NCI-H1092 treated with DMSO at 0.1 percent for 48 hours (cell line): ENCODE results near the gene PRCC.

Experiments used
- DNase-seq: peaks from one replicate; lab custom pipeline; 2025; lab: John Stamatoyannopoulos, UW

Gene PRCC, protein sequence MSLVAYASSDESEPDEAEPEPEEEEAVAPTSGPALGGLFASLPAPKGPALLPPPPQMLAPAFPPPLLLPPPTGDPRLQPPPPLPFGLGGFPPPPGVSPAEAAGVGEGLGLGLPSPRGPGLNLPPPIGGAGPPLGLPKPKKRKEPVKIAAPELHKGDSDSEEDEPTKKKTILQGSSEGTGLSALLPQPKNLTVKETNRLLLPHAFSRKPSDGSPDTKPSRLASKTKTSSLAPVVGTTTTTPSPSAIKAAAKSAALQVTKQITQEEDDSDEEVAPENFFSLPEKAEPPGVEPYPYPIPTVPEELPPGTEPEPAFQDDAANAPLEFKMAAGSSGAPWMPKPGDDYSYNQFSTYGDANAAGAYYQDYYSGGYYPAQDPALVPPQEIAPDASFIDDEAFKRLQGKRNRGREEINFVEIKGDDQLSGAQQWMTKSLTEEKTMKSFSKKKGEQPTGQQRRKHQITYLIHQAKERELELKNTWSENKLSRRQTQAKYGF

DNA sequence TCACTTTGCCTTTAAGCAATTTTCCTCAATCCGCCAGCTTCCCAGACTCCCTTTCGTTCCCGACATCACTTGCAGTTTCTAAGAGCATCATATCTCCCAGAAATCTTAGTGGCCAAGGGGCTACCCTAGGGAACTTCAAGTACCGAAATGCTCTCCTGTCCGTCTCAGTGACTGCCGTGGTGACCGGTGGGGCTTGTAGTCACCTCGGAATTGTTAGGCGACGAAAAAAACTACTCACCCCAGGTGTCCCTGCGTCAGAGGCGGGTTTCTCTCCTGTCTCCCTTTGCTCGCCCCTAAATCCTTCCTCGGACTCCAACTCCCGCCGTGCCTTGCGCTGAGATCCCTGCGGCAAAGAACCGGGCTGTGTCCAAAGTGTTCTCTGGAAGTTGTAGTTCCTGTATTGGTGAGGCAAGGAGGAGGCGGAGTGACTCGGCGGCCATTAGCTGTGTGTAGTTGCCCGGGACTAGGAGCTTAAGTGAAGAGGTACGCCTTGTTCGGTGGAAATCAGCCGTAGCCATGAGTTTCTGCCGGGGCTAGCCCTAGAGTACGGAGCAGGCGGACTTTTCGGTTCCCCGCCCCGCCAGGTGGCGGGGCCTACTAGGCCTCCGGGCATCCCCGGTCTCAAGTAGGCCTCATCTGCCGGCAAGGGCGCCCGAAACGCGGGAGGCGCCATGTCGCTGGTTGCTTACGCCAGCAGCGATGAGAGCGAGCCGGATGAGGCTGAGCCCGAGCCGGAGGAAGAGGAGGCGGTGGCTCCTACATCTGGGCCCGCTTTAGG lies at the start of gene PRCC:
Gene PRCC, plus strand, starts transcription at position 435 of the 778 bp plus-strand sequence. Its CDS starts 237 bp downstream, at position 672.
- peak; percentile 100 for DNase-seq

DNA sequence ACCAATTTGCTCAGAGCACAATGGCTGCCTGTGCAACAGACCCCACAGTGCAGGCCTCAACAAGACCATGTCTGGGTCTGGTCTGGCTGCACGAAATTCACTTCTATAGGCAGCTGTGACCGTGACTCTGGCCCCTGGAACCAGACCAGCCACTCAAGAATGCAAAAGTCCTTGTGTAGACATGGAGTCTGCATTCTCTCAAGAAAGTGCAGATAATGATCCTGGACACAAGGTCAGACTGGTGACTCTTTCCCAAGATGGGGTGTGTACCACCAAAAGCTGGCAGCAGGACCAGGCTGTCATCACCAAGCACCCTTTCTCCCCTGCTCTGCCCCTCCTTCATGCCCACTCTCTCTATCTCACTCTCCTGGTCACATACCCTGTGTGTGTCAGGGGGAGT lies 46.2 kb upstream of the PRCC start:
- no peak for DNase-seq

DNA sequence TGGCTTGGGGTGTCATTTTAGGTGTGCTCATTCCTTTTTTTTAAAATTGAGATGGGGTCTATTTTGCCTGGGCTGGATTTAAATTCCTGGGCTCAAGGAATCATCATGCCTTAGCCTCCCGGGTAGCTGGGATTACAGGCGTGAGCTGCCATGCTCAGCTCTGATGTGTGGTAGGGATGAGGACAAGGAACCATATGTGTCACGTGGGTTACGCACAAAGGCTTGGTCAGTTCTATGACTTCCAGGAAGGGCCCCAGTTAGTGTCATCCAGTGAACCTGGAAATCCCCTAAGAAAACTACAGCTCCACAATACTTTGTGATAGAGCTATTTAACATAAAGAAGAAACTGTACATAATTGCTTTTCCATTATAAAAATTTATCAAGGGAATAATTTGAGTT lies 45.8 kb upstream of the PRCC start:
- DNase-seq, result no peak

DNA sequence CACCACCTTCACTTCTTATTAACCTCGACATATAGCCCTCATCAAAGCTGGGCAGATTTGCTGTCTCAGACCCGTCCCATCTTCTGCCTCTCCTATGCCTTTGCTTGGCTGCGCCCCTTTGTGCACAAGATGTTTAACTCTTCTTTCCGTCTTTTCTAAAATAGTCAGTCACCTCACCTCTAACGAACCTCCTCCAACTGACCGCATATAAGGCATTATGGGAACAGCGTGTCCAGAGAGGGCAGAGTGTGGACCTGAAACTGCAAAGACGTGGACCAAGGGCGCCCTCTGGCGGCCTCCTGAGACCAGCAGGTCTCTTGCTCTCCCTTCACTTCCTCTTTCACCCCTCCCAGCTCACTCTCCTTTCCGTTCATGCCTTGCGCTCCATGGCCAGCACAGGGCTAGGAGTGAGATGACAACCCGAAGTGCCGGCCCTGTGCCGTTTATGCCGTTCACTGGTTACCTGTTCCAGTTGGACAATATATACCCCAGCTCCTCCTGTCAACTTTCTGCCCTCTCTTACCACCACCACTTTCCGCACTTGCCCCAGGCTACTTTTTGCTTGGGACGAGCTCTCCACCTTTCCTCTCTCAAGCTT lies 41.6 kb upstream of the PRCC start:
- peak; percentile 86 for DNase-seq

DNA sequence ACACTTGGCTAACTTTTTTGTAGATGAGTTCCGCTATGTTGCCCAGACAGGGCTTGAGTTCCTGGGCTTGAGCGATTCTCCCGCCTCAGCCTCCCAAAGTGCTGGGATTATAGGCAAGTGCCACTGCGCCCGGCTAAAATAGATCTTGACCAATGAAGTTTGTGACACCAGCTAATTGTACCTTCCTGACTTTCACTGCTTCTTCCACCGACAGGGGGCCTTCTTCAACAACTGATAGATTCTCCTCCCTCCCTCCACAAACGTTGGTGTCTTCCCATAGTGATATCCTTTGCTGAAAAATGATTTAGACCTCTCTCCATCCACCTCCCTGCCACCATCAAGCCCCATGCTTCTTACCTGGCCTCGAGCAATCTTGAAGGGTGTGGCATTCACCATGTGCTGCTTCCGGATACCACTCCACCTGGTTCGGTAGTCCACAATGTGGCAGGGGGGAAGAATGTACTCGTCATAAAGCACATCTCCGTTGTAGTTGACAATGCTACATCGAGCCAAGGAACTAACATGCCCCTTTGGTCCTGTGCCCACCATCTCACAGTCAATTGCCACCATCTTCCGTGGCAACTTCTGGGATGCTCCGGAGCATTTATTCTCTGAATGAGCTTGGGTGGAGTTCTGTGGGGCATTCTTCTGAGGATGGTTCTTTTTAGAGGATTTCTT lies 40.6 kb upstream of the PRCC start:
- DNase-seq, result peak; percentile 17

DNA sequence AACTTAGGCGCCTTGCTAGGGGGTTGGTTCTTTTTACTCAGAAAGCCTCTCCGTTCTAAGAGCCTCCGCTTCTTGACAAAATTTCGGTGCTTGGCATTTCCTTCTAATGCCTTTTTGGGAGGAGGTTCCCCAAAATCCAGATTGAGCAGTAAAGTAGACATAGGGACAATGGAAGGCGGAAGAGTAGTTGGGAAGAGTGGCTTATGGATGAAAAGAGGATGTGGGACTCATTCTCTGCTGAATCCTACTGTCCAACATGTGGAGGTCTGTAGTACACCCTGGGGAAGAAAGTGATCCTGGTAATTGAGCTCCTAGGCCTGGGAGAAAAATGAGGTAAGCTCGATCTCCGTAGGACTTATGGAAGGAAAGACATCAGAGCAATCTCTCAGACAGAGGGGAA lies 39.8 kb upstream of the PRCC start:
- DNase-seq, result no peak

DNA sequence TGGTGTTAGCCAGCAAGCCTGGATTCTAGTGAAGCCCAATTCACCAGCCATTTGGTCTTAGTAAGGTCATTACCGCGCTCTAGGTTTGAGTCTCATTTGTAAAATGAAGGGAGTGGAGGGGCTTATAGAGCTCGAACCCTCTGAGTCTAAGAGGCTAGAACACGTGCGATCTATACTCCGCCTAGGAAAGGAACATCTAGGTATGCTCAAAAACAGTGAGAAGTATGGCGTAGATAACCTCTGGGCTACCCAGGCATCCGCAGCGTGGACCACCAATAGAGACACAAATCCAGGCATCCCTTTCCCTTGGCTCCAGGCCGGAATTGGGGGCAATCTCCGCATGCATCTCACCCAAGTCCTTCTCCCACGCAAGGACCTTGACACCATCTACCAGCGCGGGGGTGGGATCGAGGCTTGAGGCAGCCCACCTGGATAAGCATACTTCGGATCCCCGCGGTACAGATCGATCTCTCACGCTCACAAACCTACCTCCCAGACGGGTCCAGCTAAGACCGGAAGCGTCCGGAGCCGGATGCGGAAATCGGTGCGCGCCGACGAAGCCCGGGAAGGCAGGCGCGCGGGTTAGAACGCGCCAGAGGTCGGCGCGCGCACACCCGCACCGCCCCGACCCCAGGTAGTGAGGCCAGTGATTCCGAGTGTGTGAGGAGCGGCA lies 39.3 kb upstream of the PRCC start, which contains the start of gene METTL25B:
Gene METTL25B, plus strand, starts transcription at position 544 of the 673 bp plus-strand sequence. CDS start 636 bp downstream, outside the sequence.
- peak; percentile 87 for DNase-seq

DNA sequence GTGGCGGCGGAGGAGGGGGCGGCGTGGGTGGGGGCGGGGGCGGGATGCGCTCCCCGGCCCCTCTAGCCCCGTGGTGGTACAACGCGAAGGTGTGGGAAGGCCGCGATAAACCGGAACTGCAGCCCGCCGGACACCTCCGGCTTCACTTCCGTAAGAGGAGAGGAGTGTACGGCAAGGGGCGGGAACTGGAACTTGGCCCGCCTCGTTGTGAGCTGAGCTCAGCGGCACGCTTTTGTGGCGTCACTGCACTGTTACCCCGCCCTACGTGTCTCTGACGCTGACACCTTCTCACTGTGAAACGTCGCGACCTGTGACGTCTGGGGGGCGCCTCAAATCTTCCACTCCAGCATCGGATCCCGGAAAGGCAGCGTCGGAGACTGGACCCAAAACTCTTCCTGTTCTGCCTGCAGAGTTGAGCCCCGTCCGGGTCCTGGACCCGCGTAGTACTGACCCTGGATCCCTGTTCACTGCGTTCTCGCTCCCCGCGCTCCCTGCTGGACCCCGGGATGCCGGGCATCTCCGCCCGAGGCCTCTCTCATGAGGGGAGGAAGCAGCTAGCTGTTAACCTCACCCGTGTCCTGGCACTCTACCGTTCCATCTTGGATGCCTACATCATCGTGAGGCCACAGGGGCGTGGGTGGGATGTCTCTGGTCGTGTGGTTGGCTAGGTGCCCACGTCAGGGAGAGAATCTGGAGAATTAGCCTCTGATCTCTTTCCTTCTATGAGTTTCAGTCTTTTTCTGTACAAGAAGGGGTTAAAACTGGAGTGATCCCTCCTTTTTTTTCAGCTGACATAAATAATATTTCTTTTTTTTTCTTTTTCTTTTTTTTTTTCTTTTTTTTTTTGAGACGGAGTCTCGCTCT lies 38.5 kb upstream of the PRCC start, which contains the start of gene ISG20L2:
Gene ISG20L2, minus strand, starts transcription at position 168 of the 864 bp plus-strand sequence. CDS start 1,114 bp downstream, outside the sequence.
- peak; percentile 98 for DNase-seq

DNA sequence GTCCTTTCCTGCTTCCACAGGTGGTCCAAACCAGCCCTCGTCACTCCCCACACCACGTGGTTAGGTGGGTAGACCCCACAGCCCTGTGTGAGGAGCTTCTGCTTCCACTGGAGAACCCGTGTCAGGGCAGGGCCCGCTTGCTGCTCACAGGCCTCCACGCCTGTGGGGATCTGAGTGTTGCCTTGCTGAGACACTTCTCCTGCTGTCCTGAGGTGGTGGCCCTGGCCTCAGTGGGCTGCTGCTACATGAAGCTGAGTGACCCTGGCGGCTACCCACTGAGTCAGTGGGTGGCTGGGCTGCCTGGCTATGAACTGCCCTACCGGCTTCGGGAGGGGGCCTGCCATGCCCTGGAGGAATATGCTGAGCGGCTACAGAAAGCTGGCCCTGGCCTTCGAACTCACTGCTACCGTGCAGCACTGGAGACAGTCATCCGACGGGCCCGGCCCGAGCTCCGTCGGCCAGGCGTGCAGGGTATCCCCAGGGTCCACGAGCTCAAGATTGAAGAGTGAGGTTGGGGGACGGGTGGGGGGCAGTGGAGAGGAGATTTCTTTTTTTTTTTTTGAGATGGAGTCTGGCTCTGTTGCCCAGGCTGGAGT lies 33.2 kb upstream of the PRCC start:
- no peak for DNase-seq

DNA sequence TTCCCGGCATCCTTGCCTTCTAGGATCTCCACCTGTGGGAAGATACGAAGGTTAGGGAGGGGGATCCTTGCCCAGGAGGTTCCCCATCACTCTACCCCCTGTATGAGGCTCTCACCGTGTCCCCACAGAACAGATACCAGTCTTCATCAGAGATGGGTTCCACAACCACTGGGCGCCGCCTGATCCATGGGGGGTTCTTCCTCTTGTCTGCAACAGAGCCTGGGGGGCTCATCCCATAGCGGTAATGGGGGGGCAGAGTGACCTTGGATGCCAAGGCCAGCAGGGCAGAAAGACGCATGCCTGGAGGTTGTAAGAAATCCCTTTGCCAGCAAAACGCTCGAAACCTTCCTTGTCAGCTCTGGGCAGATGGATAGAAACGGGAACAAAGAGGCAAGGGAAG lies 28.9 kb upstream of the PRCC start:
- no peak for DNase-seq

DNA sequence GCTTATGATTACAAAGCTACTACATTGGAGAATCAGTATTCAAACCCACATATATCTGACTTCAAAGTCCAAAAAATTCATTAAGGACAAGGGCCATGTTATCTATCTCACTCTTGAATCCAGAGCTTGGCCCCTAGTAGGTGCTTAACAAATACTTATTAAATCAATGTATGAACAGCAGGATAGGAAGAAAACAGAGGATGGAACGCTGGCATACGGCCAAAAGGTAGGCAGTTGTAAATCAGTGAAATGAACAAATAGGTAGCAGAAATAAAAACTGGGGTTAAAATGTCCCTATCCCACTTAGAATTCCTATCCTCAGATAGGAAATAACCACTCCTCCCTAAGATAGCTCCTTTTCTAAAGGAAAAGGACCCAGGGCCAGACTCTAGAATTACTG lies 28.4 kb upstream of the PRCC start:
- DNase-seq, result no peak

DNA sequence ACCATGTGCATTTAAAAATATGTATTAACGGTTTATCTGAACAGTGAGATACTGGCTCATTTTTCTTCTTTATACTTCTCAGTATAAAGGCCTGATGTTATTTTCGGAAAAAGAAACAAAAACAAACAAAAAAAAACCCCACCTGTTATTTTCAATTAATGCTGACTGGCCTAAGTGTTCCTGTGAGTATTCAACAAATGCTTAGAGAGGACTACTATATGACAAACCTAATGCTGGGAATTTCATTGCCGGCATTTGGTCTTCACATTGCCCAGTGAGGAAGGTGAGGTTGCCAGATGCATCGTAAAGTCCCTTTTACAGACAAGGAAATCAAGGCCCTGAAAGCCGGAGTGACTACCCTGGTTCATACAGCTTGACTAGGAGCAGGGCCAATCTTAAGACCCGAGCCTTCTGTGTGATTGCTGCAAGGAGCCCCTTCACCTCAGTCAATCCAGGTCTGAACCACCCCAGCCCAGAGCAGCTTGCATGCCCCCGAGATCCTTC lies 27.0 kb upstream of the PRCC start:
- DNase-seq, result no peak

DNA sequence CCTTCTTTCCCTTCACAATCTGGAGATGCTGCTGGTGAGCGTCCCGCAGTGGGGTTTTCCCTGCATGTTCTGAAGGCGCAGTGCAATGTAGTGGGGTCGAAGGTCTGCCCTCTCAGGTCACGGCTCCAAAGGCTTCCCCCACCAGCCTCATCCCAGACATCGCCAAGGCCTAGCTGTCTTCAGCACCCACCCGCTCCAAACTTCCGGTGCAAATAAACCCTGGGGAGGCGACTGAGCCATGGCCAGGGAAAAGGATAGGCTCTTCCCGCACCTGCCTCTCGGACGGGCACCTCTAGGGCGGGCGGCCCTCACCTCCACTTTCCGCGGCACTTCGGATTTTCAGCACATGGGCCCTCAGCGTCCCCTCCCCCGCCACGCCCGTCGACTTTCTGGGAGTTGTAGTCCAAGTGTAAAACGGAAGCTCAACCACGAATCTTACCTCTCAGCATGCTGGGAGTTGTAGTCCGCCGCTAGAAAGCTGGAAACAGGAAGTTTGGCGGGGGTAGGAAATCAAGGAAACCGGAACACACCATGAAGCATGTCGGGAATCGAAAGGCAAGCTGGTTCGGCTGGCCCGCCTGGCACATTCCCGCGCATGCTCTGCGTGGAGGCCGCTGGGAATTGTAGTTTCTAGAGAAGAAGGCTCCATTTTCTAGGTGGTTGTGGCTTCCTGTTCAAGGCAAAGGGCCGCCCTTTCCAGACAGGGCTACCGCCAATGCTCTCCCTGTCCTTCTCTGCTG lies 26.4 kb upstream of the PRCC start, which contains the start of gene MRPL24:
Gene MRPL24, minus strand, starts transcription at position 348 of the 740 bp plus-strand sequence. CDS start 2,384 bp downstream, outside the sequence.
- peak; percentile 100 for DNase-seq

DNA sequence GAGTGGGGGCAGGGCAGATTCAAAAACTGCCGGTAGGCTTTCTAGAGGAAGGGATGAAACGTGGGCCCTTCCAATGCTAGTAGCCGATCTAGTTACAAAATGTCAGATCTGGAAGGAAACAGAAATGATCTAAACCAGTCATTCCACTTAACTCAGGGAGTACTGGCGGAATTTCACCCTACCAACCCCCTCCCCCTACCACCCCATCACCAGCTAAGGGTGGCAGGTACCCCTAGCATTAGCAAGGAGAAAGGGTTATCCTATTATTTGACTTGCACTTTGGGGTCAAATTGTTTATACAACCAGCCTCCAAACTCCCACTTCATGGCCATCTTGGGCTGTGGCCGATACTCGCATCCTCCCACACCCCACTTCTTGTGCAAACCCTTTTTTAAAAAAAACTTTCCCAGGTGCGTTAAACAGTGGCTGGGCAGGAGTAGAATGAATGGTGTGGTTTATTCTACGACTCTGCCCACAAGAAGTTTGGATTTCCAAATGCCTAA lies 25.8 kb upstream of the PRCC start:
- no peak for DNase-seq

DNA sequence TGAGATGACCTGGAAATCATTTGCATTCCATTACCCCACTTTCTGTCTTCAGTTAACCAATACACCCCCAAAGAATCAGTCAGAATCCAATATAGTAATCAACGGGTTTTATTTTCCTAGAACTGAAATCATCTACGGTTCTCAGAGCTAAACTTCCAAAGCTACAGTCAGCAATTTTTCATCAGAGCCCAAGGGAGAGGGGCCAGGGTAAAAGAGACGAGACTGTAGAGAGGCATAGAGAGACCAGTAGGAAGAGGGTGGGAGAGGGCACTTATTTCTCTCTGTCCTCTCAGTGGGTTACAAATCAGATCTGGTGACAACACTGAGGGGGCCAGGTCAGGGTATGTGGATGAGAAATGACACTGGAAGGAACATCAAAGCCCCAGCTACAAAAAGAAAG lies 25.3 kb upstream of the PRCC start:
- DNase-seq, result no peak

DNA sequence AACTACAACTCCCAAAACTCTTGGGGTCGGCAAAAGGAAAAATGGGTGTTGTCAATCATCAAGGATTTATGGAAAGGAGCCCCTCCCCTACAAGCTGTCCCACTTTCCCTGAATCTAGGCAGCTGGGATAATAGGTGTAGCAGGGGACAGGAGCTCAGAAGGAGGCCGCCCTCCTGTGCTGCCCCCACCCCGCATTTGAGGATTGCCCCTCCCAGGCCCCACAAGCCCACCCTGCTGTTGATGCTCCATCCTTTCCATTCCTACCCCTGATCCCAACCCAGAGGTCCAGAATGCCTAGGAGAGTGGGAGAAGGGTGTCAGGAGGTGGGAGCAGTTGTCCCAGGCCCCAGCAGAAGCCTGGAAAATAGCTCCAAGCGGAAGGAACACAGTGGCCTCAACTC lies 24.5 kb upstream of the PRCC start:
- no peak for DNase-seq

DNA sequence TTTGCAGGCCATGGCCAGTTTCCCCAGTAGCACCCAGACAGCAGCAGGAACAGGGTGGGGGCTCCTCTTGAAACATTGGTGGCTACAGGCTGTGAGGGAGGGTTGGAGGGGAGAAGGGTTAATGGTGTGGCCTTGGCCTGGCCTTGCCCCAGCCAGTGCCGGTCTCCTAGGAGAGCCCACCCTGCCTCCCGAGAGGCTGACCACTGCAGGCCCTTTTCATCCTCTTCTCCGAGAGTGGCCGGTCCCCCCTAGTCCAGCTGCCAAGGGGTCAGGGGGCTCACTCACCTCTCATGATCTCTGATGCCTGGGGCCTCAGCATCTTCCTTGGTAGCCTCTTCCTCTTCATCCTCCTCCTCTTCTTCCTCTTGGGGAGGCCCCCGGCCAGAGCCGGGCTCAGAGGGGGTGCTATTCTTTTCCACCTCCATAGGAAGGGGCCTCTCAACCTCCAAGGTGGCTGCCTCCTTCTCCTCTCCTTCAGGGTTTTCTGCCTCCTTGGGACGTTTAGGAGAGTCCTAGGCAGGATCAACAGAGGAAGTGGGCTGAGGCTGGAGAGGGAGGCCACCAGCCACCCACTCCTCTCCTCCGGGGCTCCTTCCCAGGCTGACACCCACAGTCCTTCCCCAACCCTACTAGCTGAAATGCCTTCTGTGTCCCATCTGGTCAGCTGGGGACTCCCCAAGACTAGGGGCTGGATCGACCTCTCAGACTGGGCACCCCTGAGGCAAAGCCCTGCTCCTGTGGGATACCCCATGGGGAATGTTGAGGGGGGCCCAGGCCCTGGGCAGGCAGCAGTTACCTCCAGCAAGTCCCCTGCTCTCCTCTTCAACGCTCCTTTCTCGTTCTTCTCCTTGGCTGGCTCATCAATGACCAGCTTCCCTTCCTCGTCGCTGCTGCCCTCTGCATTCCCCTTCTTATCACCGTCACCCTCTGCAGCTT lies 23.7 kb upstream of the PRCC start:
- no peak for DNase-seq
